ENCODE data around the gene PSMD7.

Gene PSMD7

GRCh38 chr16:74279266-74279665 lies 17.3 kb upstream of the PSMD7 start:
- TF ChIP-seq CTCF (IDR thresholded peaks at IDR 0.05; ENCODE audit: low read depth, low read length): no peak
- H3K4me3 ChIP-seq (ENCODE audit: low read depth, low read length): no peak overlapping the region
- in situ Hi-C loops (cut with HindIII; ENCODE audit: low sequenced_read_pairs): no loop called here
- DNase-seq (ENCODE audit: low read depth, low spot score): no peak

GRCh38 chr16:74279805-74280204 lies 16.8 kb upstream of the PSMD7 start:
- in situ Hi-C loops (cut with HindIII; ENCODE audit: low sequenced_read_pairs): no loop called here
- no peak for DNase-seq (ENCODE audit: low read depth, low spot score)
- no peak for TF ChIP-seq CTCF (IDR thresholded peaks at IDR 0.05; ENCODE audit: low read depth, low read length)
- H3K4me3 ChIP-seq (ENCODE audit: low read depth, low read length): no peak overlapping the region

GRCh38 chr16:74280448-74280847 lies 16.2 kb upstream of the PSMD7 start:
- no peak for DNase-seq (ENCODE audit: low read depth, low spot score)
- in situ Hi-C loops (cut with HindIII; ENCODE audit: low sequenced_read_pairs): no loop called here
- no peak overlapping the region for H3K4me3 ChIP-seq (ENCODE audit: low read depth, low read length)
- no peak for TF ChIP-seq CTCF (IDR thresholded peaks at IDR 0.05; ENCODE audit: low read depth, low read length)

GRCh38 chr16:74281300-74281699 lies 15.3 kb upstream of the PSMD7 start:
- no peak for TF ChIP-seq CTCF (IDR thresholded peaks at IDR 0.05; ENCODE audit: low read depth, low read length)
- in situ Hi-C loops (cut with HindIII; ENCODE audit: low sequenced_read_pairs): no loop called here
- DNase-seq (ENCODE audit: low read depth, low spot score): no peak
- no peak overlapping the region for H3K4me3 ChIP-seq (ENCODE audit: low read depth, low read length)

GRCh38 chr16:74283716-74284115 lies 12.9 kb upstream of the PSMD7 start:
- DNase-seq (ENCODE audit: low read depth, low spot score): no peak
- in situ Hi-C loops (cut with HindIII; ENCODE audit: low sequenced_read_pairs): no loop called here

GRCh38 chr16:74288065-74288464 lies 8.5 kb upstream of the PSMD7 start:
- in situ Hi-C loops (cut with HindIII; ENCODE audit: low sequenced_read_pairs): no loop called here
- no peak for TF ChIP-seq CTCF (IDR thresholded peaks at IDR 0.05; ENCODE audit: low read depth, low read length)
- H3K4me3 ChIP-seq (ENCODE audit: low read depth, low read length): no peak overlapping the region
- DNase-seq (ENCODE audit: low read depth, low spot score): no peak

More at GRCh38 chr16:74283716-74284115, 12.9 kb upstream of the PSMD7 start:
- no peak for TF ChIP-seq CTCF (IDR thresholded peaks at IDR 0.05; ENCODE audit: low read depth, low read length)
- H3K4me3 ChIP-seq (ENCODE audit: low read depth, low read length): no peak overlapping the region

GRCh38 chr16:74290356-74290755 lies 6.3 kb upstream of the PSMD7 start:
- DNase-seq (ENCODE audit: low read depth, low spot score): no peak
- no peak overlapping the region for H3K4me3 ChIP-seq (ENCODE audit: low read depth, low read length)
- in situ Hi-C loops (cut with HindIII; ENCODE audit: low sequenced_read_pairs): no loop called here
- TF ChIP-seq CTCF (IDR thresholded peaks at IDR 0.05; ENCODE audit: low read depth, low read length): no peak
